Fibroblast of lung (primary cell): ENCODE results near the gene ARSA. TPM values are rescaled to one million over a fixed set of nuclear protein-coding genes. Genes with fewer than 3 reads are reported as not detected.

Experiments
- DNase-seq, 2 donors: peaks; one replicate each; pipeline versions ENCODE4 v3.0.0 to v3.0.0-alpha.2; 2010; ENCODE audit warnings: low read depth in 2 of 2
- H2AFZ ChIP-seq: 2 replicates; pipeline ENCODE4 v1.5.1; 2012; ENCODE audit warnings: low read length, control low read depth, inconsistent platforms
- H3K27ac ChIP-seq: 2 replicates; pipeline ENCODE4 v1.5.1; 2011; ENCODE audit warnings: low read length, control low read depth; ENCODE audit not compliant: insufficient read depth
- H3K27me3 ChIP-seq: 2 replicates; pipeline ENCODE4 v1.5.1; 2011; ENCODE audit warnings: mild to moderate bottlenecking, low read length; ENCODE audit not compliant: control insufficient read depth, insufficient read depth
- H3K36me3 ChIP-seq: 2 replicates; pipeline ENCODE4 v1.5.1; 2011; ENCODE audit warnings: low read length; ENCODE audit not compliant: control insufficient read depth, insufficient read depth
- H3K4me1 ChIP-seq: 2 replicates; pipeline ENCODE4 v1.5.1; 2011; ENCODE audit warnings: low read length; ENCODE audit not compliant: control insufficient read depth, insufficient read depth; ENCODE audit errors: extremely low read depth
- H3K4me2 ChIP-seq: 2 replicates; pipeline ENCODE4 v1.5.1; 2011; ENCODE audit warnings: low read length, control low read depth; ENCODE audit not compliant: insufficient read depth; ENCODE audit errors: extremely low read depth
- H3K4me3 ChIP-seq, 4 experiments: fragments of 200-600 bp in 1 of 4; sonication (generic) in 1 of 4; replicated peaks in 1 of 4; 2 replicates each; pipeline ENCODE4 v1.5.1; 2011 to 2016; ENCODE audit warnings: low read length in 4 of 4, low read depth in 3 of 4, mild to moderate bottlenecking in 3 of 4, control low read depth in 2 of 4, inconsistent platforms in 1 of 4, mixed read lengths in 1 of 4; ENCODE audit not compliant: insufficient read depth in 1 of 4; ENCODE audit errors: control extremely low read depth in 1 of 4
- H3K79me2 ChIP-seq: 2 replicates; pipeline ENCODE4 v1.5.1; 2012; ENCODE audit warnings: mild to moderate bottlenecking, low read length, inconsistent platforms; ENCODE audit not compliant: control insufficient read depth, insufficient read depth
- H3K9ac ChIP-seq: 2 replicates; pipeline ENCODE4 v1.5.1; 2011; ENCODE audit warnings: mild to moderate bottlenecking, low read length, control low read depth; ENCODE audit not compliant: insufficient read depth
- H3K9me3 ChIP-seq: 2 replicates; pipeline ENCODE4 v1.5.1; 2012; ENCODE audit warnings: low read depth, low read length; ENCODE audit not compliant: control insufficient read depth, insufficient read depth
- H4K20me1 ChIP-seq: 2 replicates; pipeline ENCODE4 v1.5.1; 2011; ENCODE audit warnings: low read length; ENCODE audit not compliant: control insufficient read depth, insufficient read depth; ENCODE audit errors: extremely low read depth
- CTCF ChIP-seq, 2 donors: IDR thresholded peaks in 1 of 2; conservative IDR thresholded peaks in 1 of 2; 1 replicate in 1 of 2; 2 replicates in 1 of 2; pipeline ENCODE4 v1.5.1; 2011 to 2012; ENCODE audit warnings: low read length in 2 of 2, control low read depth in 1 of 2, inconsistent platforms in 1 of 2, low read depth in 1 of 2, mild to moderate bottlenecking in 1 of 2
- EZH2 ChIP-seq: IDR thresholded peaks from 2 replicates; pipeline ENCODE4 v1.5.1; 2012; ENCODE audit warnings: low read length, control low read depth, mild to moderate bottlenecking; ENCODE audit errors: missing control alignments
- polyA plus RNA-seq, 2 donors: library from polyadenylated mRNA; depleted of rRNA in 1 of 2; stranded (reverse) in 1 of 2; unstranded in 1 of 2; fragments of >200 nt; gene quantifications; 2 replicates each; pipeline ENCODE4 v1.2.1, GENCODE V29; 2011 to 2012; ENCODE audit warnings: missing spikeins in 1 of 2
- total RNA-seq: library from RNA; depleted of rRNA; stranded (reverse); fragments of >200 nt; gene quantifications from 2 replicates; pipeline ENCODE4 v1.2.1, GENCODE V29; 2014

ARSA gene
- total and polyA plus RNA-seq, 2 donors (not counting 1 experiment from before 2014, with no cell fraction given), result 10.5 to 19.5 TPM

- H3K9me3 ChIP-seq, result no peaks in the 10 kb centered on the region
- no peak for DNase-seq
- TF ChIP-seq EZH2 (no peak), CTCF (conservative IDR thresholded peaks at IDR 0.05 in 1 of 2, IDR thresholded peaks at IDR 0.05 in 1 of 2; ENCODE audit: low read depth in 1 of 2, low read length in 2 of 2) (no peak)
These were observed 7.6 kb upstream of the ARSA start for GRCh38 chr22:50635591-50635990.

GRCh38 chr22:50633771-50634170, 5.8 kb upstream of the ARSA start:
- no peak overlapping the region for H3K4me3 ChIP-seq
- H4K20me1 ChIP-seq, result no peaks in the 10 kb centered on the region
- H3K27me3 ChIP-seq, result peaks cover 6% of the 10 kb centered on the region
- H3K9ac ChIP-seq, result no peak overlapping the region
- H2AFZ ChIP-seq, result no peak overlapping the region
- no peaks in the 10 kb centered on the region for H3K79me2 ChIP-seq
- TF ChIP-seq EZH2, result no peak
- TF ChIP-seq CTCF (conservative IDR thresholded peaks at IDR 0.05 in 1 of 2, IDR thresholded peaks at IDR 0.05 in 1 of 2; ENCODE audit: low read depth in 1 of 2, low read length in 2 of 2), result no peak
- no peak overlapping the region for H3K4me2 ChIP-seq
- no peaks in the 10 kb centered on the region for H3K9me3 ChIP-seq
- no peak overlapping the region for H3K27ac ChIP-seq
- no peak for DNase-seq
- H3K4me1 ChIP-seq, result peaks cover under 1% of the 10 kb centered on the region
- H3K36me3 ChIP-seq, result no peaks in the 10 kb centered on the region

More at GRCh38 chr22:50635591-50635990, 7.6 kb upstream of the ARSA start:
- no peak overlapping the region for H3K27ac ChIP-seq
- no peaks in the 10 kb centered on the region for H3K79me2 ChIP-seq
- H3K36me3 ChIP-seq, result no peaks in the 10 kb centered on the region
- H2AFZ ChIP-seq, result no peak overlapping the region
- no peak overlapping the region for H3K9ac ChIP-seq
- no peak overlapping the region for H3K4me2 ChIP-seq
- no peaks in the 10 kb centered on the region for H3K4me1 ChIP-seq
- H4K20me1 ChIP-seq, result no peaks in the 10 kb centered on the region
- no peak overlapping the region for H3K4me3 ChIP-seq
- peaks cover 6% of the 10 kb centered on the region for H3K27me3 ChIP-seq

- no peaks in the 10 kb centered on the region for H3K36me3 ChIP-seq
- no peak overlapping the region for H3K9ac ChIP-seq
- H4K20me1 ChIP-seq, result no peaks in the 10 kb centered on the region
- H3K4me3 ChIP-seq, result no peak overlapping the region
- H3K9me3 ChIP-seq, result no peaks in the 10 kb centered on the region
- peaks cover 6% of the 10 kb centered on the region for H3K27me3 ChIP-seq
- no peak for DNase-seq
- H3K27ac ChIP-seq, result no peak overlapping the region
- H3K4me1 ChIP-seq, result peaks cover 6% of the 10 kb centered on the region
- no peak overlapping the region for H2AFZ ChIP-seq
- no peak overlapping the region for H3K4me2 ChIP-seq
- no peaks in the 10 kb centered on the region for H3K79me2 ChIP-seq
- no peak for TF ChIP-seq EZH2
- TF ChIP-seq CTCF (conservative IDR thresholded peaks at IDR 0.05 in 1 of 2, IDR thresholded peaks at IDR 0.05 in 1 of 2; ENCODE audit: low read depth in 1 of 2, low read length in 2 of 2), result no peak
These were observed 5.1 kb upstream of the ARSA start for GRCh38 chr22:50633086-50633485.
